Endothelial cell of umbilical vein (primary cell): Measurements from ENCODE around the gene CHSY1. TPM values are rescaled to one million over a fixed set of nuclear protein-coding genes. Genes with fewer than 3 reads are reported as not detected.

Experiments
- BruUV-seq: library from RNA; stranded (reverse); fragments of 400-500 nt; replicated peaks from 2 replicates; lab custom pipeline; 2021; lab: Mats Ljungman, UMichigan
- CTCF ChIA-PET: fragments of 300-600, 350-600 bp; sonication (Branson Sonifier 250); formaldehyde crosslinking; loops from one replicate; lab custom pipeline; 2021; ENCODE audit warnings: antibody characterized with exemption, inconsistent platforms; lab: Charles Lee
- POLR2A ChIA-PET: fragments of 300-600, 350-600 bp; sonication (Branson Sonifier 250); formaldehyde crosslinking; loops from one replicate; lab custom pipeline; 2021; ENCODE audit warnings: antibody characterized with exemption, inconsistent platforms; lab: Charles Lee
- DNase-seq: peaks from one replicate; pipeline ENCODE4 v3.0.0-alpha.2; 2011; ENCODE audit warnings: low read depth, low spot score
- FAIRE-seq: peaks from 2 replicates; lab custom pipeline; 2011; peaks lifted over from hg19 to GRCh38; lab: Jason Lieb, UNC
- H2AFZ ChIP-seq: 2 replicates; pipeline ENCODE4 v1.6.0; 2012; ENCODE audit warnings: low read depth, low read length, control low read depth, inconsistent platforms
- H3K27ac ChIP-seq: 2 replicates; pipeline ENCODE4 v1.5.1; 2011; ENCODE audit warnings: low read depth, mild to moderate bottlenecking, control low read depth, low read length, moderate library complexity; ENCODE audit not compliant: insufficient read depth
- H3K27me3 ChIP-seq, 2 experiments: 2 replicates each; pipeline versions ENCODE4 v1.6.0 to v1.6.1; 2011; ENCODE audit warnings: low read length in 2 of 2, mixed read lengths in 1 of 2; ENCODE audit not compliant: control insufficient read depth in 2 of 2, insufficient read depth in 2 of 2
- H3K36me3 ChIP-seq, 2 experiments: 2 replicates in 1 of 2; 3 replicates in 1 of 2; pipeline ENCODE4 v1.5.1; 2011; ENCODE audit warnings: low read length in 2 of 2, mild to moderate bottlenecking in 1 of 2, moderate library complexity in 1 of 2; ENCODE audit not compliant: control insufficient read depth in 2 of 2, insufficient read depth in 2 of 2; ENCODE audit errors: extremely low read depth in 1 of 2
- H3K4me1 ChIP-seq: 3 replicates; pipeline ENCODE4 v1.5.1; 2011; ENCODE audit warnings: mild to moderate bottlenecking, low read length; ENCODE audit not compliant: control insufficient read depth, insufficient read depth; ENCODE audit errors: extremely low read depth
- H3K4me2 ChIP-seq: 2 replicates; pipeline ENCODE4 v1.6.1; 2011; ENCODE audit warnings: low read length, control low read depth, mixed read lengths; ENCODE audit not compliant: insufficient read depth
- H3K4me3 ChIP-seq, 3 experiments: fragments of 200-600 bp in 1 of 3; sonication (generic), shearing (Covaris generic) in 1 of 3; replicated peaks in 1 of 3; 2 replicates each; pipeline ENCODE4 v1.5.1; 2011 to 2016; ENCODE audit warnings: control low read depth in 3 of 3, low read length in 3 of 3, mild to moderate bottlenecking in 2 of 3, inconsistent platforms in 1 of 3, low read depth in 1 of 3, moderate library complexity in 1 of 3; ENCODE audit not compliant: insufficient read depth in 1 of 3
- H3K79me2 ChIP-seq: 2 replicates; pipeline ENCODE4 v1.6.0; 2012; ENCODE audit warnings: low read length, inconsistent platforms; ENCODE audit not compliant: control insufficient read depth, insufficient read depth
- H3K9ac ChIP-seq: replicated peaks from 2 replicates; pipeline ENCODE3; 2011; ENCODE audit warnings: low read length, control low read depth; ENCODE audit not compliant: insufficient read depth; ENCODE audit errors: extremely low read depth
- H3K9me1 ChIP-seq: replicated peaks from 3 replicates; pipeline ENCODE4 v1.6.0; 2011; ENCODE audit warnings: mild to moderate bottlenecking, low read length; ENCODE audit not compliant: control insufficient read depth, insufficient read depth; ENCODE audit errors: extremely low read depth
- H3K9me3 ChIP-seq: replicated peaks from 2 replicates; pipeline ENCODE4 v1.5.1; 2012; ENCODE audit warnings: low read length, inconsistent platforms; ENCODE audit not compliant: control insufficient read depth, insufficient read depth
- H4K20me1 ChIP-seq: replicated peaks from 2 replicates; pipeline ENCODE3; 2011; ENCODE audit warnings: mild to moderate bottlenecking, low read length; ENCODE audit not compliant: control insufficient read depth, insufficient read depth; ENCODE audit errors: extremely low read depth
- EZH2 ChIP-seq: IDR thresholded peaks from 2 replicates; pipeline ENCODE4 v1.6.1; 2012; ENCODE audit warnings: borderline replicate concordance, low read depth, mild to moderate bottlenecking, moderate library complexity, low read length, inconsistent platforms; ENCODE audit not compliant: severe bottlenecking
- FOS ChIP-seq: IDR thresholded peaks from 2 replicates; pipeline ENCODE4 v1.6.1; 2011; ENCODE audit warnings: mild to moderate bottlenecking, low read length, moderate library complexity, borderline replicate concordance; ENCODE audit not compliant: insufficient read depth
- GATA2 ChIP-seq: IDR thresholded peaks from 2 replicates; pipeline ENCODE4 v1.7.0; 2011; ENCODE audit warnings: low read depth, mild to moderate bottlenecking, moderate library complexity, mixed read lengths, low read length; ENCODE audit not compliant: insufficient read length, insufficient read depth
- JUN ChIP-seq: IDR thresholded peaks from 2 replicates; pipeline ENCODE4 v1.6.1; 2011; ENCODE audit warnings: borderline replicate concordance, low read depth; ENCODE audit not compliant: insufficient read length, insufficient read depth
- MYC ChIP-seq: IDR thresholded peaks from one replicate; pipeline ENCODE4 v1.6.1; 2011; ENCODE audit warnings: mild to moderate bottlenecking, low read depth, low read length
- POLR2A ChIP-seq: IDR thresholded peaks from 2 replicates; pipeline ENCODE4 v1.6.1; 2012; ENCODE audit warnings: low read depth, mild to moderate bottlenecking, control low read depth, low read length
- POLR2AphosphoS5 ChIP-seq: IDR thresholded peaks from 2 replicates; pipeline ENCODE4 v1.6.1; 2012; ENCODE audit warnings: low read depth, mild to moderate bottlenecking, control low read depth, low read length, moderate library complexity; ENCODE audit not compliant: insufficient read depth
- dilution Hi-C: fragments of 300-500 bp; cut with MboI; formaldehyde crosslinking; loops from one replicate; pipeline ENCODE4 v1.15.0; 2019; ENCODE audit warnings: low sequenced_read_pairs; ENCODE audit not compliant: extremely low pct_ligation_motif_present
- intact Hi-C: fragments of 100-400 bp; cut with micrococcal nuclease; formaldehyde crosslinking; loops from one replicate; pipeline ENCODE4 v1.10.0; 2022
- polyA plus RNA-seq, 4 experiments: library from polyadenylated mRNA; depleted of rRNA in 3 of 4; stranded (reverse) in 3 of 4; unstranded in 1 of 4; fragments of >200 nt; gene quantifications; 2 replicates each; pipeline versions ENCODE4 v1.2.1 to v1.2.3, GENCODE V29; 2011 to 2012; ENCODE audit warnings: missing spikeins in 1 of 4
- total RNA-seq: library from RNA; stranded (reverse); gene quantifications from 2 replicates; pipeline ENCODE4 v1.2.3, GENCODE V29; 2021
- TF ChIP-seq, protein P1 (sequence below), 2 donors: IDR thresholded peaks; 1 replicate in 1 of 2; 2 replicates in 1 of 2; pipeline ENCODE4 v1.5.1; 2011; ENCODE audit warnings: low read length in 2 of 2, mild to moderate bottlenecking in 2 of 2, moderate library complexity in 2 of 2, control low read depth in 1 of 2, inconsistent platforms in 1 of 2, low read depth in 1 of 2; ENCODE audit not compliant: insufficient read depth in 1 of 2; ENCODE audit errors: extremely low read depth in 1 of 2
- TF ChIP-seq, protein P2 (sequence below): IDR thresholded peaks from 2 replicates; pipeline ENCODE4 v1.6.1; 2011; ENCODE audit not compliant: insufficient read depth, insufficient read length

CHSY1 gene
- total and polyA plus RNA-seq, 2 donors (not counting 3 experiments of a cell fraction or from before 2014, with no cell fraction given), result 23.7 to 50.8 TPM

DNA sequence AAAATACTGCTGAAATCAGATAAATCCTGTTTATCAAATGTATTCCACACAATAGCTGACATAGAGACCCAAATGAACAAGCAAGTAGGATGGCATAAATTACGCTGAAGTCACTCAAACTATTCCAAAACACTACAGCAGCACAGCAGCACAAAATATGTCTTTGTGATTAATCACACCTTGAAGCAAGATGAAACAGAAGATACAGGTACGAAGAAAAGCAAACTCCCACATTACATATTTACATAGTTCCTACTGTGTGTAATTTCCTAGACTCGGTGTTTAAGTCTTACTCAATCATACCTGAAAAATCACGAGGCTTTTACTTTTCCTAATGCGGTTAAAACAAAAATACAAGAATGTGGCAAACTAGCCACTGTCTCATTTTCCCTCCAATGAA lies 38.3 kb downstream of the CHSY1 start:
- FAIRE-seq (no peak), DNase-seq (no peak)
- TF ChIP-seq MYC (no peak), JUN (no peak)
- TF ChIP-seq, protein P1, sequence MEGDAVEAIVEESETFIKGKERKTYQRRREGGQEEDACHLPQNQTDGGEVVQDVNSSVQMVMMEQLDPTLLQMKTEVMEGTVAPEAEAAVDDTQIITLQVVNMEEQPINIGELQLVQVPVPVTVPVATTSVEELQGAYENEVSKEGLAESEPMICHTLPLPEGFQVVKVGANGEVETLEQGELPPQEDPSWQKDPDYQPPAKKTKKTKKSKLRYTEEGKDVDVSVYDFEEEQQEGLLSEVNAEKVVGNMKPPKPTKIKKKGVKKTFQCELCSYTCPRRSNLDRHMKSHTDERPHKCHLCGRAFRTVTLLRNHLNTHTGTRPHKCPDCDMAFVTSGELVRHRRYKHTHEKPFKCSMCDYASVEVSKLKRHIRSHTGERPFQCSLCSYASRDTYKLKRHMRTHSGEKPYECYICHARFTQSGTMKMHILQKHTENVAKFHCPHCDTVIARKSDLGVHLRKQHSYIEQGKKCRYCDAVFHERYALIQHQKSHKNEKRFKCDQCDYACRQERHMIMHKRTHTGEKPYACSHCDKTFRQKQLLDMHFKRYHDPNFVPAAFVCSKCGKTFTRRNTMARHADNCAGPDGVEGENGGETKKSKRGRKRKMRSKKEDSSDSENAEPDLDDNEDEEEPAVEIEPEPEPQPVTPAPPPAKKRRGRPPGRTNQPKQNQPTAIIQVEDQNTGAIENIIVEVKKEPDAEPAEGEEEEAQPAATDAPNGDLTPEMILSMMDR (IDR thresholded peaks at IDR 0.05; ENCODE audit: extremely low read depth in 1 of 2, insufficient read depth in 1 of 2, low read depth in 1 of 2, low read length in 2 of 2), result no peak
- Histone ChIP-seq H3K27me3 (no peaks in the 10 kb centered on the region), H3K9me3 (no peaks in the 10 kb centered on the region), H4K20me1 (peaks cover 8% of the 10 kb centered on the region), H3K9me1 (no peaks in the 10 kb centered on the region), H3K9ac (no peak overlapping the region), H3K79me2 (peaks cover 94% of the 10 kb centered on the region), H3K4me2 (no peak overlapping the region), H3K4me3 (no peak overlapping the region), H2AFZ (no peak overlapping the region), H3K27ac (no peak overlapping the region), H3K36me3 (peaks cover 0 to 3% of the 10 kb centered on the region in 2 experiments), H3K4me1 (no peaks in the 10 kb centered on the region)
- BruUV-seq, result no TSS peak
- dilution Hi-C loops (no loop called here), intact Hi-C loops (no loop called here)
- POLR2A ChIA-PET, result no interaction called here
- CTCF ChIA-PET, result no interaction called here

DNA sequence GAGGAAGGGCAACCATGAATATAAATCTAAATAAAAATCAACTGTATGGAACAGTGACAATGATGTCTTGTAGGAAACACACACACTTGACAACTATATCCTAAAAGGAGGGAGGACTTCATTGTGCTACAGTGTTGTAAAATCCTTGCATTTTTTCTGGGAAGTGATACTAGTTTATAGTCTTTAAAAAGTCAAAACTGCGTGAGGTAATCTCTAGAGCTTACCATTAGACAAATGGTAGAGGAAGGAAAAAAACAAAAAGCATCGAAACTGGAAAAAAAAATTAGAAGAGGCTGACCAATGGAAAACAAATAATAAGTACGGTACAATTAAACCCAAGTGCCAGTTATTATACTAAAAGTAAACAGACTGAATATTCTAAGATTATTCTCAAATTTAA lies 38.7 kb downstream of the CHSY1 start:
- FAIRE-seq (no peak), DNase-seq (no peak)
- Histone ChIP-seq H2AFZ (no peak overlapping the region), H3K4me2 (no peak overlapping the region), H4K20me1 (peaks cover 8% of the 10 kb centered on the region), H3K9ac (no peak overlapping the region), H3K9me3 (no peaks in the 10 kb centered on the region), H3K4me3 (no peak overlapping the region), H3K79me2 (peaks cover 94% of the 10 kb centered on the region), H3K27ac (no peak overlapping the region), H3K9me1 (no peaks in the 10 kb centered on the region), H3K27me3 (no peaks in the 10 kb centered on the region), H3K4me1 (no peaks in the 10 kb centered on the region), H3K36me3 (peaks cover 0 to 3% of the 10 kb centered on the region in 2 experiments)
- TF ChIP-seq, protein P2, sequence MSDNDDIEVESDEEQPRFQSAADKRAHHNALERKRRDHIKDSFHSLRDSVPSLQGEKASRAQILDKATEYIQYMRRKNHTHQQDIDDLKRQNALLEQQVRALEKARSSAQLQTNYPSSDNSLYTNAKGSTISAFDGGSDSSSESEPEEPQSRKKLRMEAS, result no peak
- TF ChIP-seq MYC, result no peak
- no peak for TF ChIP-seq POLR2A
- TF ChIP-seq FOS, result no peak
- TF ChIP-seq GATA2, result no peak
- TF ChIP-seq JUN, result no peak
- TF ChIP-seq, protein P1 (IDR thresholded peaks at IDR 0.05; ENCODE audit: extremely low read depth in 1 of 2, insufficient read depth in 1 of 2, low read depth in 1 of 2, low read length in 2 of 2), result no peak
- no peak for TF ChIP-seq EZH2
- TF ChIP-seq POLR2AphosphoS5, result no peak
- no TSS peak for BruUV-seq
- intact Hi-C loops, result no loop called here
- CTCF ChIA-PET, result no interaction called here
- POLR2A ChIA-PET, result no interaction called here
- dilution Hi-C loops, result no loop called here
